ENCODE results near the gene C1orf105.

C1orf105 gene

GRCh38 chr1:172457479-172458130 lies 37.1 kb downstream of the C1orf105 start:
- no peak for TF ChIP-seq ZFX (IDR thresholded peaks at IDR 0.05; ENCODE audit: borderline replicate concordance)
- TF ChIP-seq, protein P1, sequence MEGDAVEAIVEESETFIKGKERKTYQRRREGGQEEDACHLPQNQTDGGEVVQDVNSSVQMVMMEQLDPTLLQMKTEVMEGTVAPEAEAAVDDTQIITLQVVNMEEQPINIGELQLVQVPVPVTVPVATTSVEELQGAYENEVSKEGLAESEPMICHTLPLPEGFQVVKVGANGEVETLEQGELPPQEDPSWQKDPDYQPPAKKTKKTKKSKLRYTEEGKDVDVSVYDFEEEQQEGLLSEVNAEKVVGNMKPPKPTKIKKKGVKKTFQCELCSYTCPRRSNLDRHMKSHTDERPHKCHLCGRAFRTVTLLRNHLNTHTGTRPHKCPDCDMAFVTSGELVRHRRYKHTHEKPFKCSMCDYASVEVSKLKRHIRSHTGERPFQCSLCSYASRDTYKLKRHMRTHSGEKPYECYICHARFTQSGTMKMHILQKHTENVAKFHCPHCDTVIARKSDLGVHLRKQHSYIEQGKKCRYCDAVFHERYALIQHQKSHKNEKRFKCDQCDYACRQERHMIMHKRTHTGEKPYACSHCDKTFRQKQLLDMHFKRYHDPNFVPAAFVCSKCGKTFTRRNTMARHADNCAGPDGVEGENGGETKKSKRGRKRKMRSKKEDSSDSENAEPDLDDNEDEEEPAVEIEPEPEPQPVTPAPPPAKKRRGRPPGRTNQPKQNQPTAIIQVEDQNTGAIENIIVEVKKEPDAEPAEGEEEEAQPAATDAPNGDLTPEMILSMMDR (IDR thresholded peaks at IDR 0.05), result no peak

DNA sequence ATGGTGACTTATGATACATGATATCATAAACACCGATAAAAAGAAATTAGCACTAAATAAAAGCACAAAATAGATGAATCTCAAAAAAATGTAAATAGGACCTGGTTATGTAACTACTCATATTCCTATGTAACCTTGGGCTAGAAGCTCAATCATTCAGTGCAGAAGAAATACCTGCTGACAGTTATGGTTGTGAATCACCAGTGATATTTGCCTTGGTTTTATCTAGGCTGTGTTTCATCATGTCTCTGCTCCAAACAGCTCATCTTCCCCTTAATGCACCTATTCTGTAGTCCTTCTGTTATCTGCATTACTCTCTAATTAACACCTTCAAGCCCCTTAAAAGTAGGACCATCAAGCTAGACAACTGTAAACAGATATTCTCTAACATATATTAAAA lies 39.7 kb downstream of the C1orf105 start:
- TF ChIP-seq ZFX (IDR thresholded peaks at IDR 0.05; ENCODE audit: borderline replicate concordance), result no peak
- TF ChIP-seq, protein P1 (IDR thresholded peaks at IDR 0.05), result no peak
- H3K27ac ChIP-seq, result no peak overlapping the region

More at GRCh38 chr1:172457479-172458130, 37.1 kb downstream of the C1orf105 start:
- H3K27ac ChIP-seq, result no peak overlapping the region

GRCh38 chr1:172460887-172461315 lies 40.4 kb downstream of the C1orf105 start:
- no peak overlapping the region for H3K27ac ChIP-seq
- no peak for TF ChIP-seq ZFX (IDR thresholded peaks at IDR 0.05; ENCODE audit: borderline replicate concordance)
- TF ChIP-seq, protein P1 (IDR thresholded peaks at IDR 0.05), result no peak

- H3K27ac ChIP-seq, result no peak overlapping the region
- TF ChIP-seq ZFX (IDR thresholded peaks at IDR 0.05; ENCODE audit: borderline replicate concordance), result no peak
Measured at GRCh38 chr1:172465617-172466016, 45.1 kb downstream of the C1orf105 start.

DNA sequence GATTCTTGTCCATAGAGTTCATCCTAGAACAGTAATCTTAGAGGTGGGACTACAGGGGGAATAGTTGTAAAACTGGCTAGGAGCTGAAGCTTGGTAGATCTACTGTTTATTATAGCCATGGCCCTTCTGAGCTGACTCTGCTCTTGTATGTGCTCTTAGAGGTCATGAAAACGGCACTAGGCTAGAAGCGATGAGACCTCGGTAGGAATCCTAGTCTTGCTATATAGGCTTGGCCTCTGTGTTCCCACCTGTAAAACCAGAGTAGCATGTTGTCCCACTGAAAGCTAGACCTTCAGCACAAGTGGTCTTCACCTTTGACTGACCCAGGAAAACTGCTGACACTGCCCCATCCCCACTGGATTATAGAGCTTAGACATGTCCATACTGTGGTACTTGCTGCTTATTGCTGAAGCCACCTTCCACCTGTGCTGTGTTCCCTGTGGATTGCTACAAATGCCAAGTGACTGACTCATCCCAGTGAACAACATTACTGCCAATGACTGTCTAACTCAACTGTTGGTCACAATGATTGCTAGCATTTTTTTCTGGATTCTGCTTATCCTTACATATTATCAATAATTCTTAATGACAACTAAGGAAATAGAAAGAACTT lies 46.4 kb downstream of the C1orf105 start:
- TF ChIP-seq, protein P1 (IDR thresholded peaks at IDR 0.05), result no peak
- no peak for TF ChIP-seq ZFX (IDR thresholded peaks at IDR 0.05; ENCODE audit: borderline replicate concordance)
- peak overlapping the region; percentile 38 for H3K27ac ChIP-seq

DNA sequence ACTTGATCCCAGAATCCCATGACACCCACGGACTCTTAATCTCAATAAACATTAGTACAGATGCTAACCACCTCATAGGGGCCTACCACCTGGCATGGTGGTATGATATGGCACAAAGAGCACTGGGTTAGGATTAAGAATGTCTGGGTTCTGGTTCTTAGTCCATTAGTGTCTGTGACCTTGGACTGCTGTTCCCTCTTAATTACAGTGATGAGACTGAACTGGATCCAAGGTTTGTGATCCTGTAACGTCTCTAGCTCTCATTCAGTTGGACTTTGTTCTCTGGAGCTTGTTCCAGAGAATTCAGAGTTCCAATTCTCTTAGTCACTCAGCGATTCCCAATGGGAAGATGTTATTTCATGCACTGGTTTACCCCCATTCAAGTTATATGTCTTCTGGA lies 47.0 kb downstream of the C1orf105 start:
- no peak for TF ChIP-seq ZFX (IDR thresholded peaks at IDR 0.05; ENCODE audit: borderline replicate concordance)
- TF ChIP-seq, protein P1 (IDR thresholded peaks at IDR 0.05), result no peak
- H3K27ac ChIP-seq, result no peak overlapping the region; the same call in 1 of the 2 replicates

DNA sequence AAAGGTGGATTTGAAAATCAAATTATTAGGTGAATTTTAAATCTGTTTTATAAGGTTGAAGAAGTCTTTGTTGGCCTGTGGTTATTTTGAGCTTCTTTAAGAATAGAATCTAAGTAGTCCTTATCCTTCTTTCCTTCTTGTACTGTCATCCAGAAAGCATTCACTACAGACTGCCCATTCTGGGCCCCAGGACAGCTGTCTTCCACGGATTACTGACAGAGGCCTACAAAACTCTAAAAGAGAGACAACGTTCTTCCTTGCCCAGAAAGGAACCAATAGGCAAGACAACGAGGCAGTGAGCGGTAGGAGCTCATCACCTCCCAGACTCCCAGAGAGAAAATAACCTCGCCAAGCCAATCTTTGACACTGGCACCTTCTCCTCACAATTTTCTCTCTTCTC lies 47.8 kb downstream of the C1orf105 start:
- TF ChIP-seq, protein P1 (IDR thresholded peaks at IDR 0.05), result no peak
- no peak for TF ChIP-seq ZFX (IDR thresholded peaks at IDR 0.05; ENCODE audit: borderline replicate concordance)
- no peak overlapping the region for H3K27ac ChIP-seq
